CD4-positive, alpha-beta T cell treated with Interleukin-15 for 1 hour (primary cell): ENCODE results near the gene FAM13B.
"Not testable (repeated sequence)": the region's sequence is repeated elsewhere in the genome, so short reads cannot be mapped to it uniquely, and the experiment has no call there.

ENCODE experiments used
- DNase-seq: peaks from one replicate; pipeline ENCODE4 v3.0.0-alpha.2; 2020

Gene FAM13B

GRCh38 chr5:137959488-137959887 is 73.4 kb downstream of the FAM13B start:
- DNase-seq, result no peak

DNA sequence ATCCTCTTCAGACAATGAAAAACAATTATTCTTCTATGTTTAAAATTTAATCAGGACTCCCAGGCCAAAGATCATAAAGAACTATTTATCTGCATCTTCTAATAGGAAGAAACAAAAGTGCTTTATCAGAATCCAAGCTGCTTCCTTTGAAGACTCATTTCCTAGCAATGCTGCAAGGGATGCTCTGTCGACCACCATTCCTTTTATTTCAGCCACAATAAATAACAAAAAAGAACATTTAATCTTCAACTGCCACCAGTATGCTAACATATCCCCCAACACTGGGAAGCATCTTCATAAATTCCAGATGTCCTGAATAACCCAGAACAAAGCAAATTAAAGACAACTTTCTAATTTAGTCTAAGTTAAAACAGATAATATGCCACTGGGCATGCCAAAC is 74.9 kb downstream of the FAM13B start:
- no peak for DNase-seq

DNA sequence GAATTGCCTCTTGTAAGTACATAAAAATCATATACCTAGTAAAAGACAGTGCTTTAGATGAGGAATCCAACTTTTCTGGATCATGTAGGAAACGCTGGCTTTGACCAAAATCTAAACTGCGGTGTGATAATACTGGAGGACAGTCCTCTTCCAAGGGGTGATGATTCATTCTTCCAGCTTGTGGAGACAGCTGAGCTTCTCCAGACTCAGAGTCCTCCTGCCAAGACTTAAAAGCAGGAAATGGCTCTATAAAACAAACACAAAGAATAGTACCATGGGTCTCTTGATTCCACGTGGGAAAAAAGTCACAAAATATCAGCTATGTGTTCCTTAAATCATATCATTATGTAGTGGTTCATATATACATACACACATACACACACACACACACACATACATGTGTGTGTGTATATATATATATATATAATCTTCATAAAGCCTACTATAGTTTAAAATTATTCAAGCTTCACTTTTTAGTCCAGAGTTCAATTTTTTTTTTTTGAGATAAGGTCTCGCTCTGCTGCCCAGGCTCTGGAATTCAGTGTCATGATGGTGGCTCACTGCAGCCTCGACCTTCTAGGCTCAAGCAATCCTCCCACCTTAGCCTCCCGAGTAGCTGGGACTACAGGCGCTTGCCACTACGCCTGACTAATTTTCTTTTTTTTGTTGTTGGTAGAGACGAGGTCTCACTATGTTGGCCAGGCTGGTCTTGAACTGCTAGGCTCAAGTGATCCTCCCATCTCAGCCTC is 78.6 kb downstream of the FAM13B start:
- DNase-seq, result no peak

- DNase-seq, result no peak
These were observed 87.1 kb downstream of the FAM13B start for GRCh38 chr5:137945825-137946224.

DNA sequence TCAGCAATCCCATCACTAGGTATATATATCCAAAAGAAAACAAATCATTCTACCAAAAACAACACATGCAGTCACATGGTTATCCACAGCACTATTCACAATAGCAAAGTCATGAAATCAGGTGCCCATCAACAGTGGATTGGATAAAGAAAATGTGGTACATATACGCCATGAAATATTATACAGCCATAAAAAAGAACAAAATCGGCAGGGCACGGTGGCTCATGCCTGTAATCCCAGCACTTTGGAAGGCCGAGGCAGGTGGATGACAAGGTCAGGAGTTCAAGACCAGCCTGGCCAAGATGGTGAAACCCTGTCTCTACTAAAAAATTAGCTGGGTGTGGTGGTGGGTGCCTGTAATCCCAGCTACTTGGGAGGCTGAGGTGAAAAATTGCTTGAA is 88.6 kb downstream of the FAM13B start:
- not testable (repeated sequence) for DNase-seq

GRCh38 chr5:137939331-137939730 is 93.5 kb downstream of the FAM13B start:
- no peak for DNase-seq

DNA sequence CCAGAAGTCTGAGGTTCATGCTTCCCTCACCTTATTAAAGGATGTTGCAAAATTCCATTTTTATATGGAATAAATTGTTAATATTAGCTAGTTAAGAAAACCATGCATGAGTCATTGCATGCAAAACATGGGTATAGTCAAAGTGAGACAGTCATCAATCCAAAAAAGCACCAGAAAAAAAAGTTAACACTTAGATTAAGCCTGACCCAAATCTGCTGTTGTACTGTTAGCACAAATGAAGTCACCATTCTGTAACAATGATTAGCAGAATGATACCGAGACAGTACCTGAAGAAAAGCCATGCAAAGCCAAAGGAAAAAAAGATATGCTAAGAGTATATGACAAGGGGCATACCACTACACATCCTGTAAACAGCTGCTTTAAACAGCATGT is 94.1 kb downstream of the FAM13B start:
- DNase-seq, result no peak

DNA sequence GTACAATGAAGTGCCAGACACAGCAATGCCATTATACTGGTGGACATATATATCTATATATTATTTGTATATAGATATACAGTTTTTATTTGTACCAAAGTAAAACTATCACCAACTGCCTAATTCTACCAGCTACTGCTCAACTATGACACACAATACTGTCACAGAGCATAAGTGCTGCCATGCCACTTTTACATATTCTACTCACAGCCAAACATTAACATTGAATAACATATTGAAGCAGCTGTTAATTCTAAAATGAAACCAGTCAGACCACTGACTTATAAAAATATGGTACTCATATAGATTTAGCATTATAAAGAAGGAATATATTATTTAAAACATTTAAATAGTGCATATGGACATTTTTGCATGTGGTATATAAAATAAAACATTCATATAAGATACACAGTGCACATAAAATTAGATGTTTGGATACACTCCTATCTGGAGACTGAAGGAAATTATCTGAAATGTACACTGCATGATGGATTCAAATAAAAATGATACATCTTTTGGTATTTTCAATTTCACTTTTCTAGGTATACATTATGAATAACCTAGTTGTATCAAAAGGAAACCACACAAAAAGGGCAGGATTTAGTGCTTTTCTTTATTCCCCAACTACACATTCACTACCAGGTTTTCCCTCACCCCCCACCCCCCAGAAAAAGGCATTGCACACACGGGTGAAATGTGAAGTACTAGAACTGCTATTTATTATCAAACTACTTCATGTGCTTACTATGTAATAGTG is 94.7 kb downstream of the FAM13B start:
- DNase-seq, result no peak

DNA sequence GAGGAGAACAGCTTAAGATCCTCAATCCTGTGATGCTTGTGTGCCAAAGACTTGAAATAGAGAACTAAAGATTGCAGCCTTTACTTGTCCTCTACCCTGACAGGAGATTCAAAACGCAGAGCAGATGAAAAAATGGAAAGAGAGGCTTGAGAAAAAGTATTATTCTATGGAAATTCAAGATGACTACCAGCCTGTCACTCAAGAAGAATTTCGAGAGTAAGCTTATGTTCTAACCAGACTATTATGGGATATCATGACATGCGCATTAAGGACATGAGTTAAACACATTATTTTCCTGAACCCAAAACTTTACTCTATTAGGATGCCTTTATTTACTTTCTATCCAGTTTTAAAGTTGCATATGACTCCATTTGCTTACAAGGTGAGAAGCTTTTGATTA is 97.2 kb downstream of the FAM13B start:
- no peak for DNase-seq

DNA sequence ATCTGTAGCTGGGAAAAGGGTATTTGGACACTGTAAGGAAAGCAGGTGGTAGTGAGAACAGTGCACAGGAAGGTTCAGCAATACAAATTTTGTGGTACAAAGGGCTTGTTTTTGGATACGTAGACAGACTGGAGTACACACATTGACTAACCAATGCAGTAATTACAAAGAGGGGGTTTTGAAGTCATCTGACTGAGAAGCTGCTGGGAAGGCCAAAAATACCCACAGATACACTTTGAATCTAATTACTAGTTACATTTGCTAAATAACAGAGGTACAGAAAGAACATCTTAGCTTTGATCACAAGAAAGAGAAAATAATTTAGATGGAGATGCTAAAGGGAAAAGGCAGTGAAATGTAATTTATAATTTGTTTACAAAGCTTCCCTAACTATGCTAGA is 97.7 kb downstream of the FAM13B start:
- DNase-seq, result no peak

- no peak for DNase-seq
These were observed 99.4 kb downstream of the FAM13B start for GRCh38 chr5:137933491-137933911.

GRCh38 chr5:137932800-137933199 is 100.1 kb downstream of the FAM13B start:
- DNase-seq, result no peak

DNA sequence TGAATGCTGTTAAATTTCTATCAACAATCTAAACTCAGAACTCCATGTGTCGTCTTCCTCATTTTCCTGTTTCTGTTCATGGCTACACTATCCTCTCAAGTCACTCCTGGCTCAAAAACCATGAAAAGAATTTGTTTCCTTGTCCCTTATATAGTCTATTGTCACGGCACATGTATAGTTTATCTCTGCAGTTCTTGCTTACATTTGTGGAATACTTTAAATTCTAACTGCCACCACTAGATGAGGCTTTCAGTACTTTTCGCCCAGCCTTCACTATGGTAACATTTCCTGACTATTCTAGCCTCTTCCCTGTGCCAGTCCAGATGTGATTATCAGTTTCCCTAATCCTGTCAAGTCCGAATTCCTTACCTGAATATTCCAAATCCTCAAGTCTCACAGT is 109.0 kb downstream of the FAM13B start:
- no peak for DNase-seq

GRCh38 chr5:137921931-137922330 is 110.9 kb downstream of the FAM13B start:
- no peak for DNase-seq

- DNase-seq, result no peak
These were observed 116.0 kb downstream of the FAM13B start for GRCh38 chr5:137916923-137917322.

GRCh38 chr5:137914758-137915157 is 118.1 kb downstream of the FAM13B start:
- no peak for DNase-seq

GRCh38 chr5:137902408-137903133 is 130.3 kb downstream of the FAM13B start:
- DNase-seq, result no peak

- no peak for DNase-seq
These were observed 131.7 kb downstream of the FAM13B start for GRCh38 chr5:137901011-137901817.

DNA sequence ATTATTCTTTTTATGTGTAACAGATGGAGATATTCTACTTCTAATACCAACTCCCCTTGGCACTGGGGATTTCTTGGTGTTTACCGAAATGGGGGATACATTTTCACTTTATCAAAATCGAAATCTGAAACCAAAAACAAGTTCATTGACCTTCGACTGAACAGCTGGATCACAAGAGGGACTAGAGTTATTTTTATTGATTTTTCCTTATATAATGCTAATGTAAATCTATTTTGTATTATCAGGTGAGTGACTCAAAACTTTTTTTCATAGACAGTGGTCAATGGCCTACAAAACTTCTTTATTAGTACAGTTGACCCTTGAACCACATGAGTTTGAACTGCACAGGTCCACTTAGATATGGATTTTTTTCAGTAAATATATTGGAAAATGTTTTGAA is 133.4 kb downstream of the FAM13B start:
- DNase-seq, result no peak

DNA sequence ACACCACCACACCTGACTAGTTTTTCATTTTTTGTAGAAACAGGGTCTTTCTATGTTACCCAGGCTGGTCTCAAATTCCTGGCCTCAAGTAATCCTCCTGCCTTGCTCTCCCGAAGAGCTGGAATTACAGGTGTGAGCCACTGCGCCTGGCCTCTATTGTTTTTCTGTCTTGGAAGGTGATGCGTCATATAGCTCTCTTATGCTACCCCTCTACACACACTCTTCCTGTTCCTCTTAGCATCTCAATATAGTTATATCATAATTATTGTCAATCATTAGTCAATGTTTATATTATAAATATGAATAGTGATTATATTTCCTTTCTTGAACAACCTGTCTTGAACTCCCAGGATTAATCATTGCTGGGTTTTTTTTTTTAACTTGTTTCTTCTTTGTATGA is 136.3 kb downstream of the FAM13B start:
- DNase-seq, result no peak

- no peak for DNase-seq
These were observed 138.3 kb downstream of the FAM13B start for GRCh38 chr5:137894586-137894985.

GRCh38 chr5:137891849-137892248 is 141.0 kb downstream of the FAM13B start:
- DNase-seq, result no peak

GRCh38 chr5:137890845-137891244 is 142.0 kb downstream of the FAM13B start:
- no peak for DNase-seq
